Epithelial cell of esophagus (primary cell): Measurements from ENCODE around the gene SFXN1.

Source experiments
- DNase-seq: peaks from one replicate; pipeline ENCODE4 v3.0.0; 2010; ENCODE audit warnings: low read depth
- H3K4me3 ChIP-seq: 2 replicates; pipeline ENCODE4 v1.5.1; 2011; ENCODE audit warnings: mild to moderate bottlenecking, low read length, control low read depth
- TF ChIP-seq, protein P1 (sequence below): IDR thresholded peaks from 2 replicates; pipeline ENCODE4 v1.5.1; 2011; ENCODE audit warnings: low read depth, mild to moderate bottlenecking, low read length, control low read depth, inconsistent platforms; ENCODE audit not compliant: insufficient read depth; ENCODE audit errors: missing control alignments

The SFXN1 gene

DNA sequence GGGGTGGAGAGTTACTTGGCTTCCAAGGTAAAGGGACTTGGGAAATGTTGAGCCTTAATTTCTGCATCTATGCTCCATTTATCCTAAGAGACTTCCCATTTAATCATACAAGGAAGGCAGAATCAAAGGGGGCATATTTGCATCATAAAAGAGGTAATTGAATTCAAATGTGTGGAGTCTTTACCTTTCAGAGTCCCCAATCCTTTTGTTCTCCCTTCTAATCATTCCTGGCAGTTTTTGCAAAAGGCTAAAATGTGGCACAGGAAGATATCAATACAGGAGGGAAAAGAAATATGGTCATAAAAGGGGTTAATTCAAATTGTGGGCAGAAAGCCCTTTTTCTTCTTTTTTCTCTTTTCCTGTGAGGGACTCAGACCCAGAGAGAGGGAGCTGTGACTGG, 69.5 kb downstream of the SFXN1 start:
- TF ChIP-seq, protein P1, sequence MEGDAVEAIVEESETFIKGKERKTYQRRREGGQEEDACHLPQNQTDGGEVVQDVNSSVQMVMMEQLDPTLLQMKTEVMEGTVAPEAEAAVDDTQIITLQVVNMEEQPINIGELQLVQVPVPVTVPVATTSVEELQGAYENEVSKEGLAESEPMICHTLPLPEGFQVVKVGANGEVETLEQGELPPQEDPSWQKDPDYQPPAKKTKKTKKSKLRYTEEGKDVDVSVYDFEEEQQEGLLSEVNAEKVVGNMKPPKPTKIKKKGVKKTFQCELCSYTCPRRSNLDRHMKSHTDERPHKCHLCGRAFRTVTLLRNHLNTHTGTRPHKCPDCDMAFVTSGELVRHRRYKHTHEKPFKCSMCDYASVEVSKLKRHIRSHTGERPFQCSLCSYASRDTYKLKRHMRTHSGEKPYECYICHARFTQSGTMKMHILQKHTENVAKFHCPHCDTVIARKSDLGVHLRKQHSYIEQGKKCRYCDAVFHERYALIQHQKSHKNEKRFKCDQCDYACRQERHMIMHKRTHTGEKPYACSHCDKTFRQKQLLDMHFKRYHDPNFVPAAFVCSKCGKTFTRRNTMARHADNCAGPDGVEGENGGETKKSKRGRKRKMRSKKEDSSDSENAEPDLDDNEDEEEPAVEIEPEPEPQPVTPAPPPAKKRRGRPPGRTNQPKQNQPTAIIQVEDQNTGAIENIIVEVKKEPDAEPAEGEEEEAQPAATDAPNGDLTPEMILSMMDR, result no peak
- no peak overlapping the region for H3K4me3 ChIP-seq
- DNase-seq, result no peak

GRCh38 chr5:175548626-175549311, 70.4 kb downstream of the SFXN1 start:
- H3K4me3 ChIP-seq, result no peak overlapping the region

GRCh38 chr5:175550055-175550805, 71.9 kb downstream of the SFXN1 start:
- TF ChIP-seq, protein P1, result no peak
- H3K4me3 ChIP-seq, result no peak overlapping the region
- no peak for DNase-seq

More at GRCh38 chr5:175548626-175549311, 70.4 kb downstream of the SFXN1 start:
- TF ChIP-seq, protein P1, result no peak
- DNase-seq, result no peak

GRCh38 chr5:175551266-175551665, 72.9 kb downstream of the SFXN1 start:
- DNase-seq, result no peak
- H3K4me3 ChIP-seq, result no peak overlapping the region
- TF ChIP-seq, protein P1, result no peak

DNA sequence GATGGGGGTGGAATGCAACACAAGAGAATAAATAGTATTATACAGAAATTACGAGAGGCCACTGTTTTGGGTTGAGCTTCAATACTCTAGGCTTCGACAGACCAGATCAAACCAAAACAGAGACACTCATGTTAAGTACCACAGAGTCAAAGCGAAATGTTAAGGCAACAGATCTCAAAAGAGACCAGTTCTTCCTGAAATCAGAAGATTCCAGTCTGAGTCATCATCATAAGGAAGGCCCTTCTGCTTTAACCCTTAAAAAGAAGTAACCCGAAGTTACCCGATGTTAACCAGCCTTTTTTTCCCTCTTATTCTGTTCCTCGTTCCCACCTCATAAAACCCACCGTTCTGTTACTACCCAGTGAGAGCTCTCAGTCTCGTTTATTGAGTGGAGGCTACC, 75.9 kb downstream of the SFXN1 start:
- TF ChIP-seq, protein P1, result no peak
- no peak overlapping the region for H3K4me3 ChIP-seq
- no peak for DNase-seq

- TF ChIP-seq, protein P1, result no peak
- no peak overlapping the region for H3K4me3 ChIP-seq
- DNase-seq, result no peak
Observed at GRCh38 chr5:175555168-175555785, 76.9 kb downstream of the SFXN1 start.
